GM19395 (cell line): ENCODE data around the gene NDN.
"Not testable (repeated sequence)": the region's sequence is repeated elsewhere in the genome, so short reads cannot be mapped to it uniquely, and the experiment has no call there.

Source experiments
- ATAC-seq: cut with Tn5 transposase; IDR thresholded peaks from one replicate; pipeline ENCODE4 v1.9.1; 2021; ENCODE audit warnings: mild to moderate bottlenecking, moderate library complexity; ENCODE audit not compliant: unreplicated experiment

The NDN gene, protein sequence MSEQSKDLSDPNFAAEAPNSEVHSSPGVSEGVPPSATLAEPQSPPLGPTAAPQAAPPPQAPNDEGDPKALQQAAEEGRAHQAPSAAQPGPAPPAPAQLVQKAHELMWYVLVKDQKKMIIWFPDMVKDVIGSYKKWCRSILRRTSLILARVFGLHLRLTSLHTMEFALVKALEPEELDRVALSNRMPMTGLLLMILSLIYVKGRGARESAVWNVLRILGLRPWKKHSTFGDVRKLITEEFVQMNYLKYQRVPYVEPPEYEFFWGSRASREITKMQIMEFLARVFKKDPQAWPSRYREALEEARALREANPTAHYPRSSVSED

DNA sequence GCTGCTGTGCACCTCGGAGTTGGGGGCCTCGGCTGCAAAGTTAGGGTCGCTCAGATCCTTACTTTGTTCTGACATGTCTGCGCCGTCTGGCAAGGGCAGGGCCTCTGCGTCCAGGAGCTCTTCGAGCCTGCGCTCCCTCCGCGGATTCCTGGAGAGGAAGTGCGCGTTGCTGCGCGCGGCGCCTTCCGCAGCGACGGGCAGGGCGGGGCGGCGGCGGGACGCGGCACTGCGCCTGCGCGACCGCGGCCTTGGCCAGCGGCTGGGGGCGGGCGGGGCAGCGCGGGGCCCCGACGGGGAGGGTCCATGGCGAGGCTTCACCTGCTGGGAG is at the start of gene NDN:
Gene NDN (minus strand): TSS at position 163 of the 328 bp plus-strand sequence. CDS start 88 bp downstream, at position 75.
- ATAC-seq: no peak

DNA sequence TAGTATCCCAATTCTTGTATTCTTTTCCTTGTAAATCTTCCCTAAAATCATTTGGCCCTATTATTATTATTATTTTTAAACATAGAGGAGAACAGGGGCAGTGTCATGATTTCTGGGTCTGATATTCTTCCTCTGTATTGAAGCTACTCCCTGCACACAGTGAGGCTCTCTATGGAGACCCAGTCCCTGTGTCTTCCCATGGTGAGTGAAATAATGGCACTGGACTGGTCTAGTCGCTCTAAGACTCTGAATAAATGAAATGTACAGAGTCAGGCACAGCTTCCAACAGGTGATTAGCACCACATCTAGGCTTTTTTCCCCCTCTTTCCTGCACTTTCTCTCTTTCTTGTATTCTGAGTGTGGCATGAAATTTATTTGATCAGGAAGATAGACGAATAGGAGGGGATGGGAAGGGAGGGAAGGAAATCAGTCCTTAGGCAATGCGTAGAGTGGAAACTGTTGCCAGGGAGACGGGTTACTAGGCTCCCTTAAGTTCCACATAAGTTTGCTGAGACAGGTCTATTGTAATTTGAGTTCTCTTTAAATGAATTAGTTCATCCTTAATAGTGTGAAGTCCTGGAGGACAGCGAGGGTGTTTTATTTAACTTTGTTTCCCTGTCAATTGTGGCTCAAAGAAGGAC is 49.0 kb upstream of the NDN start:
- no peak for ATAC-seq

DNA sequence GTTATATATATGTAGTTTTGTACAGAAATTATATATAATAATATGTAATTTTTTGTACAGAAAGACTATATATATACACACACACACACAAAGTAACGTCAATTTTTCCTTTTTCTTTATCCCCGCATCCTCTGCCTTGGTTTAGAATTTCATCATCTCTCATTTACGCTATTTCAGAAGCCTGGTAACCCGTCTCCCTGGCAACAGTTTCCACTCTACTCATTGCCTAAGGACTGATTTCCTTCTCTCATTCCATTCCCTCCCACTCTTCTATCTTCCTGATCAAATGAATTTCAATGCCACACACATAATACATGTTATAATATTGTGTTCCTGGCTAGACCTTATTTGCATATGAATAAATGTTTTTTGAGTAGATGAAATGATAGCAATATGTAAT is 47.8 kb upstream of the NDN start:
- ATAC-seq: no peak

DNA sequence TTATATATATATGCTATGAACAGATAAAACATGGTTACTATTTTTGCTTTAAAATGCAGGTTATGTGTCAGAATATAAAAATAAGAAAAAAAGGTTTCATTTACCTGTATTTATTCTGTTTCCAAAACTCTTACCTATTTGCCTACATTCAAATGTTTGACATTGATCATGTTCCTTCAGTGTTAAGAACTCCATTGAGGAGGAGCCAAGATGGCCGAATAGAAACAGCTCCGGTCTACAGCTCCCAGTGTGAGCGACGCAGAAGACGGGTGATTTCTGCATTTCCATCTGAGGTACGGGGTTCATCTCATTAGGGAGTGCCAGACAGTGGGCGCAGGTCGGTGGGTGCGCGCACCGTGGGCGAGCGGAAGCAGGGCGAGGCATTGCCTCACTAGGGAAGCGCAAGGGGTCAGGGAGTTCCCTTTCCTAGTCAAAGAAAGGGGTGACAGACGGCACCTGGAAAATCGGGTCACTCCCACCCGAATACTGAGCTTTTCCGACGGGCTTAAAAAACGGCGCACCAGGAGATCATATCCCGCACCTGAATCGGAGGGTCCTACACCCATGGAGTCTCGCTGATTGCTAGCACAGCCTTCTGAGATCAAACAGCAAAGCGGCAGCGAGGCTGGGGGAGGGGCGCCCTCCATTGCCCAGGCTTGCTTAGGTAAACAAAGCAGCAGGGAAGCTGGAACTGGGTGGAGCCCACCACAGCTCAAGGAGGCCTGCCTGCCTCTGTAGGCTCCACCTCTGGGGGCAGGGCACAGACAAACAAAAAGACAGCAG is 27.0 kb upstream of the NDN start:
- ATAC-seq: not testable (repeated sequence)

DNA sequence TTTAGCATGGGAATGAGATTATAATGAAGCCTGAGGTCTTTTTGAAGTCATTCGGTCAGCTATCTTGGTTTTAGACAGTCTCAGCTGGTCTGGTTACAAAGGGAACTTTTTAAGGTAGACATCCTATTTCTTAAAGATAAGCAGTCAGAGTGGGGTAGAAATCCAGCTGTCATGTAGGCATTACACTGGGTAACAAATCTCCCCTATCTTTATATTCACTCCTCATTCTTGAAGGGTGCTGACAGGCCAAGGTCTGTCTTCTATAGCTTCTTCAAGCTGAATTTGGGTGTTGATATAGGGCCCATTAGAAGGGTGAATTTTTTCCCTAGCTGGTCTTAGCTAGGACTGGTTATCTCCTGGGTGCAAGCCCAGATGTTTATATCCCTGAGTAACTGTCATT is 21.2 kb upstream of the NDN start:
- no peak for ATAC-seq

DNA sequence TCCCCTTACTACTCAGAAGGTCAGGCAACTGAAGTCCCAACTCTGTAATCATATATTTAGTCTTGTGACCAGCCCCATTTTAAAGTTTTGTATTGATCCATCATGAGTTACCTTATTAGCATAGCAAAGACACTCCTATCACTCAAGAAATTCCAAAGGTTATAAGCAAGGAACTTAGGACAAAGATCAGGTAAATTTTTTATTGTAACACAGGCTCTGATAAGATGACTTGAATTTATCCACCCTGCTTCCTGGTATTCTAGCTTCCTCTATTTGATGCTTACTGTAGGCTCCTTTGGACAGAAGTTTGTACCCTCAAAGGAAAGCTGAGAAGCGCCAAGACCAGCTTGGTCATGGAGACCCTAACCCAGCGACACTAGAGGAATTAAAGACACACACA is 8.2 kb upstream of the NDN start:
- ATAC-seq: no peak

DNA sequence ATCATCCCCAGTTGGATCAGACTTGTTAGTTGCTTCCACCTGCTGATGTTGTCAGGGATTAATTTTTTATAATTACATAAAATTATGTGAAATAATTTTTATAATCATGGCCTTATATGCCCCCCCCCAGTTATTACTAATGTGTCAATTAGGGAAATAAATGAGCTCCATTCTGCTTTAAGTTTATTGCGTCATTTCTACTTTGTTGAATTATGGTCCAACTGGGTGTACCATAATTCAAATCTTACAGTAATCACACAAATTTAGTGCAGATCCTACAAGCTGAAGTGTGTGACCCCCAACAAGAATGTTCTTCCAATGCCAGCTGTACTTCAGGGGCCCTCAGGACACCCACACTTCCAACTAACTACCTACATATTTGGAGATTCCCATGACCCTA is 7.5 kb upstream of the NDN start:
- no peak for ATAC-seq

DNA sequence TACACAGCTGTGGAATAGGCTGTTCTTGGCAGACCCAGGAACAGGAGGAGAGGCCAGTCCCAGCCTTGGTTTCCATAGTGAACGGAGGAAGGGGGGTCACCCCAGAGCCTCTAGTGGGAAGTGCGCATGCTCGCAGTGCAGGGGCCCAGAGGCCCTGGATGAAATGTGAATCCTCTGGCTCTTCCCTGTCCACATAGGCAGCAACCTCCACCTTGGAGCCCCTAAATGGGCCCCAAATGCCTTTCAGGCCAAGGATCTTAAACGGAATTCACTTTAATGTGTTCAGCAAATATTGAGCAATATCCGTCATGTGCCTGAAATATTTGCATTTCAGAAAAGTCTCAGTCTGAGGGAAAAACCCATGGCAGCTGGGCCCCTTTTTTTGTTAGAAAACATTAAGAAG is 3.3 kb upstream of the NDN start:
- ATAC-seq: no peak

DNA sequence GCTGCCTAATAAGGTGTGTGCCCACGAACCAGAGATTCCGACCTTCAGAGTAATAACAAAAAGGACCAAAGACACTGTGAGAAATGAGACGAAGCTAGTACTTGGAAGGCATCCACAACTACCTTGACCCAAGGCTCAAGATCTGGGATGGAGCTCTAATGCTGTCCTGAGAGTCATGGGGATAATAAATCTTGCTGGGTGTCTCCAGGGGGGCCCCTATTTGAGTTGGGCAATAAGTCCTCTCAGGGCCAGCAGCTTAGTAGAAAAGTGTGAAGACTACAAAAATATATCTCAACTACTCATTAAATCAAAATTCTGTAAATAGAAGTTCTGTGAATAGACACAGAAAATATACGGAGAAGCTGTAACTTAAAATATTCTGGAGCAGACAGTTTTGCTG is 2.9 kb upstream of the NDN start:
- no peak for ATAC-seq

DNA sequence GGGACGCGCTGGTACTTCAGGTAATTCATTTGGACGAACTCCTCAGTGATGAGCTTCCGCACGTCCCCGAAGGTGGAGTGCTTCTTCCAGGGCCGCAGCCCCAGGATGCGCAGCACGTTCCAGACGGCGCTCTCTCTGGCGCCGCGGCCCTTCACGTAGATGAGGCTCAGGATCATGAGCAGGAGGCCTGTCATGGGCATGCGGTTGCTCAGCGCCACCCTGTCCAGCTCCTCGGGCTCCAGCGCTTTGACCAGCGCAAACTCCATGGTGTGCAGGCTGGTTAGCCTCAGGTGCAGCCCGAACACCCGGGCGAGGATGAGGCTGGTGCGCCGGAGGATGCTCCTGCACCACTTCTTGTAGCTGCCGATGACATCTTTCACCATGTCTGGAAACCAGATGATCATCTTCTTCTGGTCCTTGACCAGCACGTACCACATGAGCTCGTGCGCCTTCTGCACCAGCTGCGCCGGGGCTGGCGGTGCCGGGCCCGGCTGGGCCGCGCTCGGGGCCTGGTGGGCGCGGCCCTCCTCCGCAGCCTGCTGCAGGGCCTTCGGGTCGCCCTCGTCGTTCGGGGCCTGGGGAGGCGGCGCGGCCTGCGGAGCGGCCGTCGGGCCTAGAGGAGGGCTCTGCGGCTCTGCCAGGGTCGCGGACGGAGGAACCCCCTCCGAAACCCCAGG is 501 bp downstream of the NDN start:
- ATAC-seq: no peak

DNA sequence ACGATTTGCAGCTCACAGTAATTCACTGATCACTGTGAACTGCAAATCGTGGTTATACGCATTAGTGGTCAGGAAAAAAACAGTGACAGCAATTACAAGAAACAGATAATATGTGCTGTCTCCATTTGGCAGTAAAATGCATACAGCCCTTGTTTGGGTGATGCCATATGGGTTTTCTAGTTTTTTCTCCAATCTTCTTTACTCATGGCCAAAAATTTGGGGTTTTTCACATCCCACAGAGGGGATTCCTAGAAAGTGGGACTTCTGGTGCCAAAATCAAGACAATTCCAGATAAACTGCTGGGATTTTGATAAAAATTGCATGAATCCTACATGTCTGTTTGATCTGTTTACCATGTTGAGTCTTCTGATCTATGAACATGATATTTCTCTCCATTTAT is 15.6 kb downstream of the NDN start:
- no peak for ATAC-seq

DNA sequence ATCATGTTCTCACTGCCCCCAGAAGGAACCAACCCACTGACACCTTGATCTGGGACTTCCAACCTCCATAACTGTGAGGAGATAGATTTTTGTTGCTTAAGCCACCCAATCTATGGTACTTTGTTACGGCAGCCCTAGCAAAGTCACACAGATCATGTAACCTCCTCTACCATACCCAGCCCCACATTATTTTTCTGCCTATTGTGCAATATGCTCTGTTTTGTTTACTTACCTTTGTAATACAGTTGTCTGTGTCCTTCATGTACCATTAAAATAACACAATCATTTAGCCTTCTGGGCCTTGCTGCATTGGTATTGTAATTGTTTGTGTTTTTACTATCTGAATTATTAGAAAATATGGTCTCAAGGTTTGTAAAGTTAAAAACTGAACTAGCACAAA is 16.1 kb downstream of the NDN start:
- ATAC-seq: no peak

DNA sequence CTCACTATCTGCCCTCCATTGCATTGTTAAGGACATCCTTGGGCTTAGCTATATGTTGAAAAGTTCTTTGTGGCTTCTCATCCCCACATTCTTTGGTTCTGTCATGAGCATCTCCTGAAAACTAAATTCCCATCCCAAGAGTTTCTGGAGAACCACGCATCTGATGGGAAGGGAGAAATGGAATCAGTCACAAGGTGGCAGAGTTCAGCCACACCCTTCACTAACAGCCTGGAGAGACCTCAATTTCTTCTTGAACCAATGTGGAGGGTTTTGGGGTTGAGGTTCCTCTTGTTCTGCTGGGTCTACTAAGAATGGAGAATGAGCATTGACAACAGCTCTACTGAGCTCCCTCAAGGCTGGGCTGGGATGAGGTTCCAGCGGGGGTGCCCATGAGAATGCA is 23.9 kb downstream of the NDN start:
- no peak for ATAC-seq

DNA sequence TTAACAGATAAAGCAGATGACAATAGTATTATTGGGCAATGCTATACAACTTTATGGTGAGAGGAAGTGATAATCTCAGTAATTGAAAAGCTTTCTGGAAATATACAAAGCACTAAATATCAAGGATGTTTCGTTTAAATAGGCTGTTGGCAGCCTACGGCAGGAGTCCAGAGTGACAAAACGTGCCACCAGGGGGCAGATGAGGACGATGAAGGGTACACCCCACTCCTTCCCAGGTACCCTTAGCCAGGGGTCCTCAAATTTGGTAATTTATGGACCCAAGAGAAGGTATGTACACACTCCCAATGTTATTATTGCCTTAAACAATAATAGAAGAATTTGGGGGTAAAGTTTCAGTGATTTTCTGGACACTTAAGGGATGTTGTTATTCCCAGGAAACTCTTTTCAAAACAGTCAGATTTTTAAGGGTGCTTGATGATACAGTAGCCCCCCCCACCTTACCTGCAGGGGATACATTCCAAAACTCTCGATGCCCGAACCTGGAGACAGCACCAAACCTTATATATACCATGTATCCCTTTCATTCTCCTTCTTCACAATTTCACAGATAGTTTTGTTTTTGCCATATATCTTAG is 38.1 kb downstream of the NDN start:
- ATAC-seq: no peak

DNA sequence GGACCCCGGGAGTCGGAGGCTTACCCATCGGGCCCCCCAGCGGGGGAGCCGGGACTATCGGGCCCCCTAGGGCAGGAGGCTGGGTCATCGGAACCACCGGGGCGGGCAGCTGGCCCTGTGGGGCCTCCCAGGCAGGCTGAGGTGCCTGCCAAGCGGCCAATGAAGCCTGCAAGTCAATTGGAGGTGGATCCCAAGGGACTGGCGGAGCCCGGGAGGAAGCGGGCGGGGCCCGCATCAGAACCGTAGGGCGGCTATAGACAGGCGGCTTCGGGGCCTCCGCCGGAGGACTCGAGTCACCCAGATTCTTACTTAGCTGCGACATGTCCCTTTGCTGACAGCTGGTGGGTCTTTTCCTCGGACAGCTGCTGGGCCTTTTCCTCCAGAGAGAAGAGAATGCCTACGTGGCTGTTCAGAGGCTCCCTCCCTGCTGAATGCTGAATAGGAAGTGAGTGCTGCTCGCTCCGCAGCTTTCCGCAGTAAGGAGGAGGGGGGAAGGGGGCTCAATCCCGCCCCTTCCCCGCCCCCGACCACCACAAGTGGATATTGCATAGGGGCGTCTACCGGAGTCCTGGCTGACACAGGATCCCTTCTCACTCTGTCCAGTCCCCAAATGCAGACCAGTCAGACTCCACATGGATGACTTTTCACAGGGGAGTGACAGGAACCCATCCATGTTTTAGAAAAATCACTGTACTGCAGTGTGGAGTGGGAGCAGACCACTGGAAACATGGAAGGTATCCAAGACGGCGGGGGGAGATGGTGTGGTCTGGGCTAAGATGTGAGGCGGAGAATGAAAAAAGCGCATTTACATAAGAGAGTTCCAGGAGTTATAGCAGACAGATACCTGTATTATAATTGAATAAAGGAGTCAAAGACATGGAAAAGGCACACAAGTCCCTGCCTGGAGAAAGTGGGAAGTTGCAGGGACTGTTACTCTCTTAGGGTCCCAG is 39.4 kb downstream of the NDN start, which contains the start of gene MAGEL2:
Gene MAGEL2 (minus strand): TSS at position 447 of the 950 bp plus-strand sequence. CDS start 125 bp downstream, at position 322.
- no peak for ATAC-seq

DNA sequence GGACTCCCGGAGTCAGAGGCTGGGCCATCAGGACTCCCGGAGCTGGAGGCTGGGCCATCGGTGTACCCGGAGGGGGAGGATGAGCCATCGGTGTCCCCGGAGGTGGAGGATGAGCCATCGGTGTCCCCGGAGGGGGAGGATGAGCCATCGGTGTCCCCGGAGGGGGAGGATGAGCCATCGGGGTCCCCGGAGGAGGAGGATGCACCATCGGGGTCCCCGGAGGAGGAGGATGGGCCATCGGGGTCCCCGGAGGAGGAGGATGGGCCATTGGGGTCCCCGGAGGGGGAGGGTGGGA is 40.2 kb downstream of the NDN start:
- no peak for ATAC-seq

DNA sequence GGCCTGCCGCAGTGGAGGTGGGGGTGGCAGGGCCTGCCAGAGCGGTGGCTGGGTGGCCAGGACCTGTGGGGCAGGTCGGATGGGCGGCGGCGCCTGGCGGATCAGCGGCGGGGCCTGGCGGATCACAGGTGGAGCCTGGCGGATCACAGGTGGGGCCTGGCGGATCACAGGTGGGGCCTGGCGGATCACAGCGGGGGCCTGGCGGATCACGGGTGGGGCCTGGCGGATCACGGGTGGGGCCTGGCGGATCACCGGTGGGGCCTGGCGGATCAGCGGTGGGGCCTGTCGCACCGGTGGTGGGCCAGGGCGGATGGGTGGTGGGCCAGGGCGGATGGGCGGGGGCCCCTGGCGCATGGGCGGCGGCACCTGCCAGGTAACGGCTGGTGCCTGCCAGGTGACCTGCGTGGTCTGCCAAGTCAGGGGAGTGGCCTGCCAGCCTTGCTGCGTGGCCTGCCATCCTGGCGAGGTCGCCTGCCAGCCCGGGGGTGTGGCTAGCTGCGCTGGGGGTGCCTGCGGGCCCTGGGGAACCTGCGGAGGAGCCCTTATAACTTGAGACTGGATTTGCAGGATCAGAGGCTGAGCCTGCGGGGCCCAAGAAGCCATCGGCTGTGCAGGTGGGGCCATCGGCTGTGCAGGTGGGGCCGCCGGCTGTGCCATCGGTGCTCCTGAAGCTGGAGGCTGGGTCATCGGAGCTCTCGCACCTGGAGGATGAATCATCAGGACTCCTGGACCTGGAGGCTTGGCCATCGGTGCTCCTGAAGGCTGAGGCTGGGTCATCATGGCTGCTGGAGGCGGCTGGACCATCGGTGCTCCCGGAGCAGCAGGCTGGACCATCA is 40.7 kb downstream of the NDN start:
- ATAC-seq: no peak

DNA sequence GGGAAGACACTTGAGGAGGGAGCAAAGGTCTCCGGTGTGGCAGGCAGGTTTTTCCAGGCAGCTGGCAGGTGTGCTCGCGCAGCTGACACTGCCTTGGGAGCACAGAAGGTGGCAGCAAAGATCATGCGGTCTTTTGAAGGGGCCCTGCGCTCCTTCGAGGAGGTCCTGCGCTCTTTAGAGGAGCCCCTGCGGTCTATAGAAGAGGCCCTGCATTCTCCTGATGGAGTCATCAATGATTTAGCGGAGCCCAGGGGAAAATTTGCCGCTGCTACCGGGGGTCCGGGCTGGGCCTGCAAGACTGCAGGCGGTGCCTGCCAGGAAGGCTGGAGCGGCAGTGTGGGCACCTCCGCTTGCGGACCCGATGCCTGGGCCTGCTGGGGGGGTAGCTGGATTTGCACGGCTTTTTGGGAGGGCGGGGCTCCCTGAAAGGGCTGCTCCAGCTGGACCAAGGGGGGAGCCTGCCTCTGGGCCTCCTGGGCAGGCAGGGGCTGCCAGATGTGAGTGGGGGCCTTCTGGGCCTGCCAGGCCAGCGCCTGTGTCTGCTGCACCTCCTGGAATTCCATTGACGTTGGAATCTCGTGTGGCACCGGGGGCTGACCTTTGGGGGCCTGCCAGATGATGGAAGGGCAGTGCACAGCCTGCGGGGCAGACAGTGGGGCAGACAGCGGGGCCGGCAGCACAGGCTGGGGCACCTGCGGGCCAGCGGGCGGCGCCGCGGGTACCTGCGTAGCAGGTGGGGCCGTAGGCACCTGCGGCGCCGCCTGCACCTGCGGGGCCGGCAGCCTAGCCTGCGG is 41.5 kb downstream of the NDN start:
- ATAC-seq: no peak
